GM13976 (cell line): Measurements from ENCODE around the gene KATNB1.
"Not testable (repeated sequence)": the region's sequence is repeated elsewhere in the genome, so short reads cannot be mapped to it uniquely, and the experiment has no call there.

Source experiments
- DNase-seq: peaks from one replicate; pipeline ENCODE4 v3.0.0; 2012; ENCODE audit warnings: low spot score
- CTCF ChIP-seq: IDR thresholded peaks from 2 replicates; pipeline ENCODE4 v1.5.1; 2012; ENCODE audit warnings: borderline replicate concordance, mild to moderate bottlenecking; ENCODE audit not compliant: insufficient read depth; ENCODE audit errors: extremely low read depth, missing control alignments, control extremely low read depth
- in situ Hi-C: fragments of 300-500 bp; cut with MboI; formaldehyde crosslinking; loops from one replicate; pipeline ENCODE4 v1.12.0; 2022; ENCODE audit warnings: low sequenced_read_pairs, mixed read lengths, inconsistent platforms; ENCODE audit not compliant: unreplicated experiment

The KATNB1 gene

GRCh38 chr16:57743886-57744641 is 8.5 kb downstream of the KATNB1 start:
- DNase-seq, result no peak
- in situ Hi-C loops, result no loop called here
- no peak for TF ChIP-seq CTCF

GRCh38 chr16:57744642-57744903 is 9.0 kb downstream of the KATNB1 start:
- in situ Hi-C loops, result no loop called here
- no peak for TF ChIP-seq CTCF
- DNase-seq, result no peak

GRCh38 chr16:57745768-57746167 is 10.2 kb downstream of the KATNB1 start:
- TF ChIP-seq CTCF, result no peak
- in situ Hi-C loops, result no loop called here
- no peak for DNase-seq

- DNase-seq, in situ Hi-C loops: not testable (repeated sequence)
These were observed 10.7 kb downstream of the KATNB1 start for GRCh38 chr16:57746316-57746715.

GRCh38 chr16:57747091-57747490 is 11.5 kb downstream of the KATNB1 start:
- no peak for DNase-seq
- no peak for TF ChIP-seq CTCF
- in situ Hi-C loops, result no loop called here

- in situ Hi-C loops, result no loop called here
- no peak for DNase-seq
- TF ChIP-seq CTCF, result no peak
These were observed 11.9 kb downstream of the KATNB1 start for GRCh38 chr16:57747496-57747895.

- in situ Hi-C loops, result no loop called here
- DNase-seq, result no peak
- no peak for TF ChIP-seq CTCF
These were observed 12.4 kb downstream of the KATNB1 start for GRCh38 chr16:57747996-57748395.
